Fibroblast of skin of right biceps (primary cell): ENCODE results near the gene GPS2.
"Not testable (repeated sequence)": the region's sequence is repeated elsewhere in the genome, so short reads cannot be mapped to it uniquely, and the experiment has no call there.

ENCODE experiments used
- DNase-seq: peaks from one replicate; pipeline ENCODE4 v3.0.0-alpha.2; 2013

Gene GPS2

GRCh38 chr17:7314719-7315569, at the start of gene GPS2:
Gene GPS2 (minus strand): TSS chr17:7315360. CDS start chr17:7315052, 308 bp downstream.
- DNase-seq = peak; percentile 81

- peak; percentile 24 for DNase-seq
Observed at GRCh38 chr17:7363311-7363710, 48.2 kb upstream of the GPS2 start.

GRCh38 chr17:7361906-7362305, 46.7 kb upstream of the GPS2 start:
- no peak for DNase-seq

- no peak for DNase-seq
Observed at GRCh38 chr17:7357381-7357780, 42.2 kb upstream of the GPS2 start.

- DNase-seq = no peak
Observed at GRCh38 chr17:7356756-7357155, 41.6 kb upstream of the GPS2 start.

- DNase-seq = peak; percentile 66
Observed at GRCh38 chr17:7356072-7356549, 41.0 kb upstream of the GPS2 start.

GRCh38 chr17:7355573-7355972, 40.4 kb upstream of the GPS2 start:
- no peak for DNase-seq

- peak; percentile 30 for DNase-seq
Observed at GRCh38 chr17:7355053-7355452, 39.9 kb upstream of the GPS2 start, which contains the start of gene TMEM95. Gene TMEM95 (plus strand): TSS chr17:7355156. CDS start chr17:7355205, 49 bp downstream.

GRCh38 chr17:7354262-7354843, 39.2 kb upstream of the GPS2 start:
- peak; percentile 69 for DNase-seq

GRCh38 chr17:7352910-7353635, 37.9 kb upstream of the GPS2 start:
- no peak for DNase-seq

- no peak for DNase-seq
Observed at GRCh38 chr17:7352503-7352889, 37.3 kb upstream of the GPS2 start.

GRCh38 chr17:7351665-7352502, 36.7 kb upstream of the GPS2 start, which contains the start of gene KCTD11:
Gene KCTD11 (plus strand): TSS chr17:7352162.
- peak; percentile 96 for DNase-seq

- DNase-seq = peak; percentile 62
Observed at GRCh38 chr17:7348478-7349242, 33.5 kb upstream of the GPS2 start.

- no peak for DNase-seq
Observed at GRCh38 chr17:7347630-7348477, 32.7 kb upstream of the GPS2 start.

- DNase-seq = no peak
Observed at GRCh38 chr17:7346761-7347614, 31.8 kb upstream of the GPS2 start.

- DNase-seq = no peak
Observed at GRCh38 chr17:7343250-7343649, 28.1 kb upstream of the GPS2 start.

GRCh38 chr17:7341842-7342241, 26.7 kb upstream of the GPS2 start:
- DNase-seq = no peak

- DNase-seq = no peak
Observed at GRCh38 chr17:7340179-7340578, 25.0 kb upstream of the GPS2 start.

- DNase-seq = not testable (repeated sequence)
Observed at GRCh38 chr17:7337600-7337999, 22.4 kb upstream of the GPS2 start.
